Endothelial cell of umbilical vein (primary cell): Measurements from ENCODE around the gene GLI3. TPM values are rescaled to one million over a fixed set of nuclear protein-coding genes. Genes with fewer than 3 reads are reported as not detected.

Source experiments
- BruUV-seq: library from RNA; stranded (reverse); fragments of 400-500 nt; replicated peaks from 2 replicates; lab custom pipeline; 2021; lab: Mats Ljungman, UMichigan
- CTCF ChIA-PET: fragments of 300-600, 350-600 bp; sonication (Branson Sonifier 250); formaldehyde crosslinking; loops from one replicate; lab custom pipeline; 2021; ENCODE audit warnings: antibody characterized with exemption, inconsistent platforms; lab: Charles Lee
- POLR2A ChIA-PET: fragments of 300-600, 350-600 bp; sonication (Branson Sonifier 250); formaldehyde crosslinking; loops from one replicate; lab custom pipeline; 2021; ENCODE audit warnings: antibody characterized with exemption, inconsistent platforms; lab: Charles Lee
- DNase-seq: peaks from one replicate; pipeline ENCODE4 v3.0.0-alpha.2; 2011; ENCODE audit warnings: low read depth, low spot score
- FAIRE-seq: peaks from 2 replicates; lab custom pipeline; 2011; peaks lifted over from hg19 to GRCh38; lab: Jason Lieb, UNC
- H2AFZ ChIP-seq: 2 replicates; pipeline ENCODE4 v1.6.0; 2012; ENCODE audit warnings: low read depth, low read length, control low read depth, inconsistent platforms
- H3K27ac ChIP-seq: 2 replicates; pipeline ENCODE4 v1.5.1; 2011; ENCODE audit warnings: low read depth, mild to moderate bottlenecking, control low read depth, low read length, moderate library complexity; ENCODE audit not compliant: insufficient read depth
- H3K27me3 ChIP-seq, 2 experiments: 2 replicates each; pipeline versions ENCODE4 v1.6.0 to v1.6.1; 2011; ENCODE audit warnings: low read length in 2 of 2, mixed read lengths in 1 of 2; ENCODE audit not compliant: control insufficient read depth in 2 of 2, insufficient read depth in 2 of 2
- H3K36me3 ChIP-seq, 2 experiments: 2 replicates in 1 of 2; 3 replicates in 1 of 2; pipeline ENCODE4 v1.5.1; 2011; ENCODE audit warnings: low read length in 2 of 2, mild to moderate bottlenecking in 1 of 2, moderate library complexity in 1 of 2; ENCODE audit not compliant: control insufficient read depth in 2 of 2, insufficient read depth in 2 of 2; ENCODE audit errors: extremely low read depth in 1 of 2
- H3K4me1 ChIP-seq: 3 replicates; pipeline ENCODE4 v1.5.1; 2011; ENCODE audit warnings: mild to moderate bottlenecking, low read length; ENCODE audit not compliant: control insufficient read depth, insufficient read depth; ENCODE audit errors: extremely low read depth
- H3K4me2 ChIP-seq: 2 replicates; pipeline ENCODE4 v1.6.1; 2011; ENCODE audit warnings: low read length, control low read depth, mixed read lengths; ENCODE audit not compliant: insufficient read depth
- H3K4me3 ChIP-seq, 3 experiments: fragments of 200-600 bp in 1 of 3; sonication (generic), shearing (Covaris generic) in 1 of 3; replicated peaks in 1 of 3; 2 replicates each; pipeline ENCODE4 v1.5.1; 2011 to 2016; ENCODE audit warnings: control low read depth in 3 of 3, low read length in 3 of 3, mild to moderate bottlenecking in 2 of 3, inconsistent platforms in 1 of 3, low read depth in 1 of 3, moderate library complexity in 1 of 3; ENCODE audit not compliant: insufficient read depth in 1 of 3
- H3K79me2 ChIP-seq: 2 replicates; pipeline ENCODE4 v1.6.0; 2012; ENCODE audit warnings: low read length, inconsistent platforms; ENCODE audit not compliant: control insufficient read depth, insufficient read depth
- H3K9ac ChIP-seq: replicated peaks from 2 replicates; pipeline ENCODE3; 2011; ENCODE audit warnings: low read length, control low read depth; ENCODE audit not compliant: insufficient read depth; ENCODE audit errors: extremely low read depth
- H3K9me1 ChIP-seq: replicated peaks from 3 replicates; pipeline ENCODE4 v1.6.0; 2011; ENCODE audit warnings: mild to moderate bottlenecking, low read length; ENCODE audit not compliant: control insufficient read depth, insufficient read depth; ENCODE audit errors: extremely low read depth
- H3K9me3 ChIP-seq: replicated peaks from 2 replicates; pipeline ENCODE4 v1.5.1; 2012; ENCODE audit warnings: low read length, inconsistent platforms; ENCODE audit not compliant: control insufficient read depth, insufficient read depth
- H4K20me1 ChIP-seq: replicated peaks from 2 replicates; pipeline ENCODE3; 2011; ENCODE audit warnings: mild to moderate bottlenecking, low read length; ENCODE audit not compliant: control insufficient read depth, insufficient read depth; ENCODE audit errors: extremely low read depth
- EZH2 ChIP-seq: IDR thresholded peaks from 2 replicates; pipeline ENCODE4 v1.6.1; 2012; ENCODE audit warnings: borderline replicate concordance, low read depth, mild to moderate bottlenecking, moderate library complexity, low read length, inconsistent platforms; ENCODE audit not compliant: severe bottlenecking
- FOS ChIP-seq: IDR thresholded peaks from 2 replicates; pipeline ENCODE4 v1.6.1; 2011; ENCODE audit warnings: mild to moderate bottlenecking, low read length, moderate library complexity, borderline replicate concordance; ENCODE audit not compliant: insufficient read depth
- GATA2 ChIP-seq: IDR thresholded peaks from 2 replicates; pipeline ENCODE4 v1.7.0; 2011; ENCODE audit warnings: low read depth, mild to moderate bottlenecking, moderate library complexity, mixed read lengths, low read length; ENCODE audit not compliant: insufficient read length, insufficient read depth
- JUN ChIP-seq: IDR thresholded peaks from 2 replicates; pipeline ENCODE4 v1.6.1; 2011; ENCODE audit warnings: borderline replicate concordance, low read depth; ENCODE audit not compliant: insufficient read length, insufficient read depth
- MYC ChIP-seq: IDR thresholded peaks from one replicate; pipeline ENCODE4 v1.6.1; 2011; ENCODE audit warnings: mild to moderate bottlenecking, low read depth, low read length
- POLR2A ChIP-seq: IDR thresholded peaks from 2 replicates; pipeline ENCODE4 v1.6.1; 2012; ENCODE audit warnings: low read depth, mild to moderate bottlenecking, control low read depth, low read length
- POLR2AphosphoS5 ChIP-seq: IDR thresholded peaks from 2 replicates; pipeline ENCODE4 v1.6.1; 2012; ENCODE audit warnings: low read depth, mild to moderate bottlenecking, control low read depth, low read length, moderate library complexity; ENCODE audit not compliant: insufficient read depth
- dilution Hi-C: fragments of 300-500 bp; cut with MboI; formaldehyde crosslinking; loops from one replicate; pipeline ENCODE4 v1.15.0; 2019; ENCODE audit warnings: low sequenced_read_pairs; ENCODE audit not compliant: extremely low pct_ligation_motif_present
- intact Hi-C: fragments of 100-400 bp; cut with micrococcal nuclease; formaldehyde crosslinking; loops from one replicate; pipeline ENCODE4 v1.10.0; 2022
- polyA plus RNA-seq, 4 experiments: library from polyadenylated mRNA; depleted of rRNA in 3 of 4; stranded (reverse) in 3 of 4; unstranded in 1 of 4; fragments of >200 nt; gene quantifications; 2 replicates each; pipeline versions ENCODE4 v1.2.1 to v1.2.3, GENCODE V29; 2011 to 2012; ENCODE audit warnings: missing spikeins in 1 of 4
- total RNA-seq: library from RNA; stranded (reverse); gene quantifications from 2 replicates; pipeline ENCODE4 v1.2.3, GENCODE V29; 2021
- TF ChIP-seq, protein P1 (sequence below): IDR thresholded peaks from 2 replicates; pipeline ENCODE4 v1.6.1; 2011; ENCODE audit not compliant: insufficient read depth, insufficient read length
- TF ChIP-seq, protein P2 (sequence below), 2 donors: IDR thresholded peaks; 1 replicate in 1 of 2; 2 replicates in 1 of 2; pipeline ENCODE4 v1.5.1; 2011; ENCODE audit warnings: low read length in 2 of 2, mild to moderate bottlenecking in 2 of 2, moderate library complexity in 2 of 2, control low read depth in 1 of 2, inconsistent platforms in 1 of 2, low read depth in 1 of 2; ENCODE audit not compliant: insufficient read depth in 1 of 2; ENCODE audit errors: extremely low read depth in 1 of 2

The GLI3 gene
- total and polyA plus RNA-seq, 2 donors (not counting 3 experiments of a cell fraction or from before 2014, with no cell fraction given) = 6.0 to 24.9 TPM

DNA sequence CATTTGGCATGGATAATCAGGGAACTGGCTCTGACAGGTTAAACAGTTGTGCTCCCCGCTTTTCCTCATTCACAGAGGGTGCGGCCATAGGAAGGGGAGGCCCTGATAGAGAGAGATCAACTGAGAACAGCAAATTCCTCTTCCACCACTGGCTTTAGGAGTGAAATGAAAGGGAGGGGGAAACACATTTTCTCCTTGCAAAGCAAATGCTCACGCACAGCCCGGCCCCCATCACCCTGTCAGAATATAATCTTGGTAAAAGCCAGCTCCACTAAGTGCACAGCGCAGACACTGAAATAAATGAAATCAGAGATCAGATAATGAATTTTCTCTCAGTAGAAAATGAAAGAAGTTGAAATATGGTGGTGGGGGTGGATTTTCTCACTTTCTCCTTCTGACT, 187.2 kb downstream of the GLI3 start:
- no peaks in the 10 kb centered on the region for H4K20me1 ChIP-seq
- H3K79me2 ChIP-seq = no peaks in the 10 kb centered on the region
- H3K9ac ChIP-seq = no peak overlapping the region
- FAIRE-seq (no peak), DNase-seq (no peak)
- H3K9me1 ChIP-seq = no peaks in the 10 kb centered on the region
- no peaks in the 10 kb centered on the region for H3K4me1 ChIP-seq
- H3K27me3 ChIP-seq = no peaks in the 10 kb centered on the region
- dilution Hi-C loops = no loop called here
- H3K27ac ChIP-seq = no peak overlapping the region
- no peak for TF ChIP-seq POLR2A
- ChIA-PET CTCF (no interaction called here), POLR2A (no interaction called here)
- intact Hi-C loops = no loop called here
- no peaks in the 10 kb centered on the region for H3K9me3 ChIP-seq
- H2AFZ ChIP-seq = no peak overlapping the region
- H3K4me3 ChIP-seq = no peak overlapping the region
- no peak overlapping the region for H3K4me2 ChIP-seq
- BruUV-seq = no TSS peak
- peaks cover 0 to 3% of the 10 kb centered on the region in 2 experiments for H3K36me3 ChIP-seq

GRCh38 chr7:42046483-42046882, 190.5 kb downstream of the GLI3 start:
- dilution Hi-C loops = no loop called here
- no peak overlapping the region for H3K4me2 ChIP-seq
- peaks cover 0 to 5% of the 10 kb centered on the region in 2 experiments for H3K36me3 ChIP-seq
- no peaks in the 10 kb centered on the region for H3K9me1 ChIP-seq
- no peak overlapping the region for H3K27ac ChIP-seq
- BruUV-seq = no TSS peak
- DNase-seq = no peak
- no peak overlapping the region for H3K4me3 ChIP-seq
- ChIA-PET POLR2A (no interaction called here), CTCF (interaction anchor here (0.9 to 1.1 kb wide), 2 partner anchors 103 to 106 kb away, joined by 3 read pairs; no protein-coding TSS in a partner anchor)
- H3K4me1 ChIP-seq = no peaks in the 10 kb centered on the region
- no peak for TF ChIP-seq POLR2A
- no peak for TF ChIP-seq POLR2AphosphoS5
- no peak for TF ChIP-seq MYC
- no peak for TF ChIP-seq GATA2
- TF ChIP-seq, protein P1, sequence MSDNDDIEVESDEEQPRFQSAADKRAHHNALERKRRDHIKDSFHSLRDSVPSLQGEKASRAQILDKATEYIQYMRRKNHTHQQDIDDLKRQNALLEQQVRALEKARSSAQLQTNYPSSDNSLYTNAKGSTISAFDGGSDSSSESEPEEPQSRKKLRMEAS = no peak
- TF ChIP-seq FOS = no peak
- no peak for TF ChIP-seq JUN
- TF ChIP-seq EZH2 = no peak
- TF ChIP-seq, protein P2, sequence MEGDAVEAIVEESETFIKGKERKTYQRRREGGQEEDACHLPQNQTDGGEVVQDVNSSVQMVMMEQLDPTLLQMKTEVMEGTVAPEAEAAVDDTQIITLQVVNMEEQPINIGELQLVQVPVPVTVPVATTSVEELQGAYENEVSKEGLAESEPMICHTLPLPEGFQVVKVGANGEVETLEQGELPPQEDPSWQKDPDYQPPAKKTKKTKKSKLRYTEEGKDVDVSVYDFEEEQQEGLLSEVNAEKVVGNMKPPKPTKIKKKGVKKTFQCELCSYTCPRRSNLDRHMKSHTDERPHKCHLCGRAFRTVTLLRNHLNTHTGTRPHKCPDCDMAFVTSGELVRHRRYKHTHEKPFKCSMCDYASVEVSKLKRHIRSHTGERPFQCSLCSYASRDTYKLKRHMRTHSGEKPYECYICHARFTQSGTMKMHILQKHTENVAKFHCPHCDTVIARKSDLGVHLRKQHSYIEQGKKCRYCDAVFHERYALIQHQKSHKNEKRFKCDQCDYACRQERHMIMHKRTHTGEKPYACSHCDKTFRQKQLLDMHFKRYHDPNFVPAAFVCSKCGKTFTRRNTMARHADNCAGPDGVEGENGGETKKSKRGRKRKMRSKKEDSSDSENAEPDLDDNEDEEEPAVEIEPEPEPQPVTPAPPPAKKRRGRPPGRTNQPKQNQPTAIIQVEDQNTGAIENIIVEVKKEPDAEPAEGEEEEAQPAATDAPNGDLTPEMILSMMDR (IDR thresholded peaks at IDR 0.05; ENCODE audit: extremely low read depth in 1 of 2, insufficient read depth in 1 of 2, low read depth in 1 of 2, low read length in 2 of 2) = no peak
- no peaks in the 10 kb centered on the region for H3K27me3 ChIP-seq
- no peak for FAIRE-seq
- no peaks in the 10 kb centered on the region for H3K79me2 ChIP-seq
- H2AFZ ChIP-seq = no peak overlapping the region
- intact Hi-C loops = no loop called here
- no peaks in the 10 kb centered on the region for H4K20me1 ChIP-seq
- H3K9ac ChIP-seq = no peak overlapping the region
- no peaks in the 10 kb centered on the region for H3K9me3 ChIP-seq
